Gastroesophageal sphincter (tissue), 3 donors: ENCODE results near the gene ZDHHC12.

ENCODE experiments used
- CTCF ChIP-seq, 4 experiments: fragments of 200-600 bp in 2 of 4; fragments of 450-650 bp in 2 of 4; sonication (generic) in 1 of 4; IDR thresholded peaks; one replicate each; pipeline ENCODE4 v1.5.1; 2017 to 2019; ENCODE audit warnings: antibody characterized with exemption in 4 of 4, mild to moderate bottlenecking in 2 of 4, moderate library complexity in 2 of 4
- EP300 ChIP-seq: sonication (generic); formaldehyde crosslinking; IDR thresholded peaks from one replicate; pipeline ENCODE4 v1.6.1; 2017; ENCODE audit warnings: antibody characterized with exemption, mild to moderate bottlenecking
- POLR2A ChIP-seq, 2 donors: fragments of 450-650 bp; IDR thresholded peaks; one replicate each; pipeline ENCODE4 v1.6.1; 2017; ENCODE audit warnings: antibody characterized with exemption in 2 of 2, mild to moderate bottlenecking in 2 of 2, moderate library complexity in 1 of 2
- POLR2AphosphoS5 ChIP-seq: sonication (generic); formaldehyde crosslinking; IDR thresholded peaks from one replicate; pipeline ENCODE4 v1.6.1; 2017; ENCODE audit warnings: antibody characterized with exemption

DNA sequence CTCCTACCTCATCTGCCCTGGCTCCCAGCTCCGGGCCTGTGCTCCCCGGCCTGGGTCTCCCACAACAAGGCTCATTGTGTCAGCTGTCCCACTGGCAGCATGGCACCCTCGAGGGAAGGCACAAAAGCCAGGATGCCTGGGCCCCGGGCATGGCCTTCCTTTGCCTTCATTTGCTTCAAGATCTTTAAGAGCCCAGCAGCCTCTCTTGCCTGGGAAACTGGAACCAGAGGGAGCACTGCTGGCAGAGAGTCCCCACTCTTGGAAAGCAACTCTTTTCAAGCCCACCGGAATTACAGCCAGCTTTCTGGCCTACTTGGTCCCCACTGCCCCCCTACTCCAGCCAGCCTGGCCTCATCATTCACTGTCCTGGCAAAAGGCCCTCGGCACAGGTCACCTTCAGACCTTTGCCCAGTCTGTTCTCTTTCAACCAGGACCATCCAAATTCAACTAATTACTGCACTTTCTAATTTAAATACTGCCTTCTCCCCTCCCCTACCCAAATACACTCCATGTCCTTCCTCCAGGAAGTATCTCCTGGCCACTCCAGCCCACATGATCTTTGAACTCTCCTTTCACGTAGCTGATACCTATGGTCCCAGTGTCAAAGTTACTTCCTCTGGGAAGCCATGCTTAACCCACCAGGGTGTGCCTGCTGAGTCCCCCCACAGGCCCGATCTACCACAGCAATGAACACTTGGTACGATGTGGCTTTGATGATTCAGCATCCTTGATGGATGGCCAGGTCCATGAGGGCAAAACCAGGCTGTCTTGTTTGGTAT is 38.9 kb upstream of the ZDHHC12 start:
- TF ChIP-seq CTCF (IDR thresholded peaks at IDR 0.05) (no peak), EP300 (no peak), POLR2A (IDR thresholded peaks at IDR 0.05) (no peak), POLR2AphosphoS5 (no peak)
